ENCODE results near the gene RBP5.
A peak's percentile ranks its signal among the peaks of the same experiment; 100 is the strongest.
"Not testable (repeated sequence)": the region's sequence is repeated elsewhere in the genome, so short reads cannot be mapped to it uniquely, and the experiment has no call there.

Gene RBP5

DNA sequence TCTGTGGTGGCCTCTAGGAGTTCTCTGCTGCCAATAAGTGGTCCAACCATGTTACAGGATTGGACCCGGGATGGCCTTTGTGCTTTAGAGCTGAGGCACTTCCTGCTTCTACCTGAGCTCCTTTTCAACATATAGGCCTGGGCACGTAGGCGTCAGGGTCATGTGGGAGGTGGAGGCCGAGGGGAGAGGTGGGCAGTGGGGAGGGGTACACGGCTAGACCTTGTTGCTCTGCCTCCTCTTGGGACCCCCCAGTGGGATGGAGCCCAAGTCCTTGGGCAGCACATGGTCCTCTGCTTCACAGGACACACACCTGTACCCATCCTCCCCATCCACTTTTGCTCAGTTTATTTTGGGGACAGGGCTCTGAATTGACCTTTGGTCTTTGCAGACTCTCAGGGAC, 7.4 kb downstream of the RBP5 start:
- no peak for DNase-seq

DNA sequence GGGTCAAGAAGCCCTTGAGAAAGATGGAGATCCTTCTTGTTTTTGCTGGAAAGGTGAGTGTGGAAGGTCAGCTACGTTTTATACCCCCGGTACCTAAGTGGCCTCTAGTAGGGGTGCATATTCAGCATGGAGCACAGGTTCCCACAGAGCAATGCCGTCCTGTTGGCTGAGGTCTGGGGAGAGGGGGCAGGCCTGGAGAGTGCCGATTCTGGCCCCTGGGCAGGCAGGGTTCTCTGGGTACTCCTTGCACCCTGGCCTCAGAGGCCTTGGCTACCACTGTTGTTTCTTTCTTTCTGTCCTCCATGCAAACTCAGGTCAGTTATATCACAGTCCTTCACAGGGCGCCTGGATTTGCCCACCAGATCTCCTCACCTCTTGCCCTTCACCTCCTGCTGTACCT, 8.5 kb downstream of the RBP5 start:
- no peak for DNase-seq

DNA sequence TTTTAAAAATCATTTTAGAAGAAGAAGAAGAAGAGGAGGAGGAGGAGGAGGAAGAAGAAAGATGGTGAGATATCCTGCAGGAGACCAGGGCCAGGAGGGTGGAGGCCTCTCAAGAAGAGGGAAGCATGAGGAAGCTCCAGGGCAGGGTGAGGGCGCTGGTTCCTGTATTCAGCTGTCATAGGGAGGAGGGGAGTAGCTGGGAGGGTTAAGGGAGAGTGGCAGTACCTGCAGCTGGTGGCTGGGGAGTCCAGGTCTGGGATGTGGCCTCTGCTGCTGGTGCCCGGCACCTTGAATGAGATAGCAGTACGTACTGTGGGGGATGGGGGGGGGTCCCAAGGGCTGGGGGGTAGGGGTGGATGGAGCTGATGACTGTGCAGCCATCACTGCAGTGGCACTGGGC, 9.8 kb downstream of the RBP5 start:
- no peak for DNase-seq

DNA sequence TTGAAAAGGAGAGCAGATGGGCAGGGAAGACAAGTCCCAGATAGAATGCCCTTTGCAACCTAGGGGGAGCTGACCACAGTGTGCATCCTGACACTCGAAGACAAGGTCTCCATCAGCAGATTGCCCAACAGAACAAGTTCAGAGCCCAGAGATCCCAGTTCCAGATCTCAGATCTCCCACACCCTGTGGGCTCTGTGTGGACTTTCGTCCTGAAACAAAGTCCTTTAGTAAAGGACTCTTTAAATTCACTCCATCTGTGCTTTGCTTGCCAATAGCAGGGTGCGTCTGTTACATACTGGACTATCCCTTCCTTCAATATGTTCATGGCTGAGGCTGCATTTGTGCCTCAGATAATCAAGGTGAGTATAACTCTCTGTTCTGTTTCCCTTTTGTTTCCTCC, 11.0 kb downstream of the RBP5 start:
- no peak for DNase-seq

DNA sequence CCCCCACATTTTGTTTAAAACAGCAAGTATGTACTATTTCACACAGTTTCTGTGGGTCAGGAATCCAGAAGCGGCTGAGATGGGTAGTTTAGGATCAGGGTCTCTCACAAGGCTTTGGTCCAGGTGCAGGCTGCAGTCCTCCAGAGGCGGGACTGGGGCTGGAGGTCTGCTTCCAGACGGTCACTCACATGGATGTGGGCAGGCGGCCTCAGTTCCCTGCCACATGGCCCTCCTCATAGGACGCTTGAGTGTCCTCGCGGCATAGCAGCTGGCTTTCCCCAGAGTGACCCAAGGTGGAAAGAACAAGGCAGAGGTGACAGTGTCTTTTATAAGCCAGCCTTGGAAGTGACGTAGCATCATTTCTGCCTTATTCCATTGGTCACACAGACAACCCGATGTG, 11.8 kb downstream of the RBP5 start:
- DNase-seq: no peak

DNA sequence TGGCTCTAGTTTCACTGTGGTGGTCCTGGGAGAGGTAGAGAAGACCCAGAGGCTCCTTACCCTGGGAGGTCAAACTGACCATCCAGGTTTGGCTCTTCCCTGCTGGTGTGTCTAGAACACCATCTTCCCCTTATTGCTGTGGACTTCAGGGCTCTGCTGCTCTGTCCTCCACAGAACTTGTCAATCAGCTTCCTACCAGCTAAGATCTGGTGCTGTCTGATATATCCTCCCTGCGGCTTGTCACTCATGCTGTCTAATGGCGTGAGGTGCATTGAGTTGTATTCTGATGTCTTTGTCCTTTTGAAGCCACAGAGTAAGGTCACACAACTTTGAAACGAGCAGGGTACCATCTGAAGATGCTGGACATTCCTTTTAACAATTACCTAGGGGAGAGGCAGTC, 12.5 kb downstream of the RBP5 start:
- no peak for DNase-seq

DNA sequence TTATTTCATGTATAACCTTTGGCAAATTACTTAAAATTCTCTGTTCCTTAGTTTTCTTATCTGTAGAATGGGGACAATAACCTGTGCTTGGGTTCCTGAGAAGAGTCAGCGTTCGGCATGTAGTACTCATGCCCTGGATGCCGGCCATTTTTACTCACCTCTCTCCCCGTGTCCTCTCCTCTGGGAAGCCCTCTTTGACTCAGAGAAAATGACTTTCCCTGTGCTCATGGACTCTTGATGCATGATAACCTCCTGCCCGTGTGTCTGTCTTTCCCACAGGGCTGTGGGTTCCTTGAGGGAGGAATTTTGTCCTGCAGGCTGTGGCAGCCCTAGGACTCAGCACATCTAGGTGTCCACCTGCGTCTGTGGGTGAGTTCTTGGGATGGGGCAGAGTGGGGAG, 13.8 kb downstream of the RBP5 start:
- DNase-seq: no peak

DNA sequence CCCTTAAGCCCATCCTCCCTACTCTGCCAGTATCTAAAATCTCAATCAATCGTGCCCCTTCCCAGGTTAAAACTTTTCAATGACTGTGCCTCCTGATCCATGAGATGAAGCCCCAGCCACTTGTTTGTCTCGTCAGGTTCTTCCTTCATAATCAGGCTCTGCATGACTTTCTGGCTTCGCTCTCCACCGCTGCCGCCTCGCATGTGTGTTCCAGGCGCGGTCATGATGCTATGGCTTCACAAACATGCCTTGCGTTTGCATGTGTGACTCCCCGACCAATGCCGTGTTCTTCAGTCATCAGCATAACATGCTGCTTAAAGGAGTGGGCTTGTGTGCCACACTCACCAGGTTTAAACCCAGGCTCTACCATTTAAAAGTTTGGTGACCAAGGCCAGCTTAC, 14.7 kb downstream of the RBP5 start:
- DNase-seq: no peak

DNA sequence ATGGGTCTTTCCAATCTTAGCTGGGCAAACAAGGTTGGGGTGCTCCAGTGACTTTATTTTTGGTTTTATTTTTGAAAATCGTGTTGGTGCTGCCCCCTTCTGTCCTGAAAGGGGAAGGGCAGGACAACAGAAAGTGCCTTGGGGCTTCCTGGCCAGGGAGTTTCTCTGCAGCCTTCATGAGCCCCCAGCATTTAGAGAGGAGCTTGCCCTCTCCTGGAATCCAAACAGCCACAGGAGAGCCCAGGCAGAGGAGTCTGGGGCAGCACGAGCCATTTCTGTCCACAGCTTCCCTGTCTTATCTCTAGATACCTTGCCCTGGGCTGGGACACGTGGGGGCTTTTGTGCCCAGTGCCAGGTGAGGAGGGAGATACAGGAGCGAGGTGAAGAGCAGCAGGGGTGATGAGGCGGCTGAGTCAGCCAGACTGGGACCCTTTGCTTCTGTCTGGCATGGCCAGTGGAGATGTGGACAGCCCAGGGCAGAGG, 15.3 kb downstream of the RBP5 start:
- DNase-seq: peak; percentile 68

DNA sequence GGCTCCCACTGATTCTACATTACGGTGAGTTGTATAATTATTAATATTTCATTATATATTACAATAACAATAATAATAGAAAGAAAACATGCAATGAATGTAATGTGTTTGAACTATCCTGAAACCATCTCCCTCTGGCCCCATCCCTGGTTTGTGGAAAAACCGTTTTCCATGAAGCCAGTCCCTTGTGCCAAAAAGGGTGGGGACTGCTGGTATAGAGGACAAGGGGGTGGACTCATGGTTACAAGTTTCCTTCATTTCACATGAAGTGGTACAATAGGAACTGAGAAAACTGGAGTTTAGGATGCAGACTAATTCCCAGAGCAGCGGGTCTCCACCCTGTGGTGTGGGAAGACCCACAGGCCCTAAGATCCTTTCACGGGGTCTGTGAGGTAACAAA, 16.6 kb downstream of the RBP5 start:
- DNase-seq: no peak

DNA sequence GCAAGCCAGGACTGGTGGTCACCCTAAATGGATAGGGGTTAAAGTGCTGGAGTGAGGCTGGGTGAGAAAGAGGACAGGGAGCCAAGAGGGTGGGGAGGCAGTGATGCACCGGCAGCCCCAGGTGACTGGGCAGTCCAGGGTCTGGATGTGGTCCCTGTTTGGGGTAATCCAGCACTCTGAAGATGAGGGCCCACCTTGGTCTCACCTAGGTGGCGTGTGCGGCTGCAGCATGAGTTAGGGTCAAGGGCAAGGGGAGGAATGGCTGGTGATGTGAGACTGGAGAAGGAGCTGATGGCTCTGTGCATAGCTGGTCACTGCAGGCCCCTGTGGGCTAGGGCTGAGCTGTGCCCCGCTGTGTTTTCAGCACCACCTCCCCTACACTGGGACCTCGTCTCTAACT, 18.0 kb downstream of the RBP5 start:
- no peak for DNase-seq

DNA sequence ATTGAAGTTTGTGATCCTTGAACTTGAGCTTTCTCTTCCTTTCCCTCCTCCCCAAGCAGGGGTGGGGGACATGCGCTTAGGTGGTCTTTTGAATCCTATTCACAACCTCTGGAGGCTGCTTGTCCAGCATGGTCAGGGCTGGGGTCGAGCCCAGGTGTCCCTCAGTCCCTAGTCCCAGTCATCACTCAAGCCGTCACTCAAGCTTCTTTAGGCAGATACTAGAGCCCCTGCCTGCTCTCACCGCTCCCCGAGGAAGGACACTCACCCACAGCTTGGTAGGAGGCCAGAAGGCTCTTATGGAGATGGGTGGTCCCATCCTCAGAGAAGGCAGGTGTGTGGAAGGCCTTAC, 19.1 kb downstream of the RBP5 start:
- no peak for DNase-seq

DNA sequence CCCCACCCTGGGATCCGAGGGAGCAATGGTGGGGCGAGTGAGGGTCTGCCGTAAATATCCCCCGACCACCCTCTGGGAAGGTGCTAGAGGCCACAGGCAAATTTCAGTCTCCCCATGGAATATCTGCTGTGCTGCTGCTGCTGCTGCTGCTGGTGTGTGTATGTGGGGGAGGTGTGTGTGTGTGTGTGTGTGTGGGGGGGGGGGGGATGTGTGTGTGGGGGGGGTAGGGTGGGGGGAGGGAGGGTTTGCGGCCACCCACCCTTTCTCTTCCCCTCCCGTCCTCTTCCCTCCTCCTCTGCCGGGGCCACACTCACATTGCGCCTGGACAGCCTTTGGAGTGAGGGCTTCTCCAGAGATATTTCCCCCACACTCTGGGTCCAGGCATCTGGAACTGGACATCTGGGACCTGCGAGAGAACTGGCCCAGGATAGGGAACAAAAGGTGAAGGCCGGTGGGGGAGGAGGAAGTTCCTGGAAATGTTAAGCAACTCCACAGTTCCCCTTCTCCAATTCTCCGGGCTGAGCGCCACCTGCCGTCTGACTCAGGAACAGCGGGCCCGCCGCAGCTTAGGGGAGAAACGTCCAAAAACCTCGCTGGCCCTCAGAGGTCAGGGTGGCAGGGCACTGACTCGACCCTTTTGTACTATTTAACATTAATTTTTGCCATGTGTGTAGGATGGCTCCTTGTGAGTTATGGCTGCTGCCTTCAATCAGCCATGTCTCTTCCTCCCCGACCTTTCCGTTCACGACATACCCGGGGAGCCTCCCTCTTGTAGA, 19.7 kb downstream of the RBP5 start, which contains the start of gene C1RL:
C1RL (minus strand) TSS at position 419 of the 776 bp plus-strand sequence; CDS start at position 385, 34 bp downstream.
- DNase-seq: peak; percentile 93

DNA sequence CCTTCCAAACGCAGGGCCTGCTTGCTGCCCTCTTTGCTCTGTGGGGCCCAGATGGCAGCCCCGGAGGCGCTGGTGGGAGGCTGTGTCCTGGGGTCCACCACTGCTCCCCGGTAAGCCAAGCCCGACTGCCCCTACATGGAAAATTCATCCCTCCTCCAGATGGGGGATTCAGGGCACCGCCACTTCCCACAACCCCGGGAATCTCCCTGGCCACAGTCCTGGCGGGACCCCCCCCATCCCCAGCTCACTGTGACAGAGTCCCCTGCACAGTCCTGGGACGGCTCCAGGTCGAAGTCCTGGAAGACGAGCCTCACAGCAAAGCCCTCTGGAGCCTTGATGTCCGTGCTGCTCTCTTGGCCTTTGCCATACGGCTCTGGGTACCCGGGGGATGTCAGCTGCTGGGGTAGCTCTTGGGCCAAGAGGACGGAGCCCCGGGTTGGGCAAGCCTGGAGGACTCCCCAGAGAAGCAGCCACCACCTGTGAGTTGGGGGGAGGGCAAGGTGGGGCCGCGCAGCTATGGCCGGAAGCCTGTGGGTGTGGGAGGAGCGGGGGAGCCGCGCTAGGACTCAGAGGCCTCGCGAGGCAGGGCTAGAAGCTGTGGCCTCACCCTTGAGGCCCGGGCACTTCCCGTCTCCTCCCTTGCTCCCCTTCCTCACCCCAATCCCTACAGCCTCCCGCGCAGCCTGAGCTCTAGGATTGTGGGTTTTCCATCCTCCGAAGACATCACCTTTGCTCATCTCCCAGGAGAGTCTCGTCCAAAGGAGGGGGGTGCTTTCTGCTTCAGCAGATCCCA, 20.5 kb downstream of the RBP5 start:
- DNase-seq: peak; percentile 78

DNA sequence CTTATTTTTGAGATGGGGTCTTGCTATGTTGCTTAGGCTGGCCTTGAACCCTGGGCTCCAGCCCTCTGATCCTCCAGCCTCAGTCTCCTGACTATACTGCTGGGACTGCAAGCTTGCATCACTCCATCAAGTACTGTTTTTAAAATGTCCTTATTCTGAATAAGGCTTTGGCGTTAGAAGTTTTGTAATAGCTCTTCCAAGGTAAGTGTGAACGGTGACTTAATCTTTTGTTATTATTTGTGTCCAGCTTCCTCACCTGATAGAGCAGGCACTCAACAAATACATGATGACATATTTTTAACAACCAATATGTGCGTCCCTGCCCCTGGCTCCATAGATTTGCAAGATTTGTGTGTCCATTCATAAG, 21.1 kb downstream of the RBP5 start:
- DNase-seq: peak; percentile 25

DNA sequence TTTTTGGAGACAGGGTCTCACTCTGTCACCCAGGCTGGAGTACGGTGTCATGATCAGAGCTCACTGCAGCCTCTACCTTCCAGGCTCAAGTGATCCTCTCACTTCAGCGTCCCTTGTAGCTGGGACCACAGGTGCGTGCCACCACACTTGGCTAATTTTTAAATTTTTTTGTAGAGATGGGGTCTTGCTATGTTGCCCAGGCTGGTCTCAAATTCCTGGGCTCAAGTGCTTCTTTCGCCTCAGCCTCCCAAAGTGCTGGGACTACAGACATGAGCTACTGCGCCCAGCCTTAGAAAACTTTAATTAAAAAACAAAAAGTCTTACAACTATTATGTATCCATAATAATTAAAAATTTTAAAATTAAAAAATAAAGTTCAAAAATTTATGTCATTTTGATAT, 21.5 kb downstream of the RBP5 start:
- not testable (repeated sequence) for DNase-seq

DNA sequence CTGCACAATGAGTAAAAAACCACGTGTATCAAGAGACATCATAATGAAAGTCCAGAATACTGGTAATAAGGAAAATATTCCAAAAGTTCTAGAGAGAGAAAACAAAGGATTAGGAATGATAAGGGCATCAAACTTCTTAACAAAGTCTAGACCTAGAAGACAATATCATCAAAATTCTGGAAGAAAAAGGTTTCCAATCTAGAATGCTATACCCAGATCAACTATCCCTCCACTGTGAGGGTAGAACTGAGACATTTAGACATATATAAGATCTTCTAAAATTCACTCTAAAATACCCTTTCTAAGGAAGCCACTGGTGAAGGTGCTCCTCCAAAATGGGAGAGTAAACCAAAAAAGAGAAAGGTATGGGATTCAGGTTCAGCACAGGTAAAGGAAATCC, 22.6 kb downstream of the RBP5 start:
- no peak for DNase-seq

DNA sequence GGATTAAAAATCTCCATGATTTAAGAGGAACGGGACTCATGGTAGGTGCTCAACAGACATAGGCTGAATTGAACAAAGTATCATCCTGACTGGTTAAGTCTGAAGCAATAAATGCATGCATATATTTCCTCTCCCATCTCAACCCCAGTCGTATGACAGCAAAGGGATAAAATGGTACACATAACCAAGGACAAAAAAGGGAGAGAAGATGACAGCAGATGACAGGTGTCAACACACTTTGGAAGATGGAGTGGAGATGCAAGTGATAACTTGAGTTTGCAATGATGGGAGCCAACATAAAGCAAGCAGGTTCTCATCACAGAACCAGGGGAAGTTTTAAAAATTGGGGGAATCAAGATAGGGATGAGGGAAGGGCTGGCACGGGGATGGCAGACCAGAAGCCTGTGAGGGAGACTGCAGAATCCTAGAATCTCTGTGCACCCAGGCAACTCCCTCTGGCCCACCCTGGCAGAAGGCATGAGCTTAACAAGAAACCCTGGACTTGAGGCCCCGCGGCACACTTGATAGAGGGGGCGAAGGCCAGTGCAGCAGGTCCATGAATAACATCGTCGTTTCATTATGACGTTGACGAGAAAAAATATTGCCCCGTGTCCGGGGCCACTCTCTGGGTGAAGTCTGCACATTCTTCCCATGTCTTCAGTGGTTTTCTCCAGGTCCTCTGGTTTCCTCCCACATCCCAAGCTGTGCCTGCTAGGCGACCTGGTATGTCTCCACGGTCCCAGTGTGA, 24.7 kb downstream of the RBP5 start:
- no peak for DNase-seq

DNA sequence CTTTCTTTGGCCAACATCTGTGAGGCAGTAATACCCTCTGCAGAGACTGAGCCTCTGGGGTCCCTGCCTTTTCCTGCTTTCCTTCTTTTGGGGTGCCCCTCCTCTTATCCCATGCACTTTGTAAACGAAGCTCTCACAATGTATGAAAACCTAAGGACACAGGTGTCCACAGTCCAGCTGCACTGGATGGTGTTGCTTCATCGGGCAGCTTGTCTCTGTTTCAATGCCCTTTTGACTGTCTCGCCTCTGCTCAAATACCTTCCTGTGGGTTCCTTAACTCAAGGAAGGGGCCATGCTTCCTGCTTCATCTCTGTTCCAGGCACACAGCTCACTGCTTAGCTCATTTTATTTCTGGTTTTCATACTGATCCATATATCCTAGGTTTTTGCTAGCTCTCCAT, 26.1 kb downstream of the RBP5 start:
- no peak for DNase-seq

DNA sequence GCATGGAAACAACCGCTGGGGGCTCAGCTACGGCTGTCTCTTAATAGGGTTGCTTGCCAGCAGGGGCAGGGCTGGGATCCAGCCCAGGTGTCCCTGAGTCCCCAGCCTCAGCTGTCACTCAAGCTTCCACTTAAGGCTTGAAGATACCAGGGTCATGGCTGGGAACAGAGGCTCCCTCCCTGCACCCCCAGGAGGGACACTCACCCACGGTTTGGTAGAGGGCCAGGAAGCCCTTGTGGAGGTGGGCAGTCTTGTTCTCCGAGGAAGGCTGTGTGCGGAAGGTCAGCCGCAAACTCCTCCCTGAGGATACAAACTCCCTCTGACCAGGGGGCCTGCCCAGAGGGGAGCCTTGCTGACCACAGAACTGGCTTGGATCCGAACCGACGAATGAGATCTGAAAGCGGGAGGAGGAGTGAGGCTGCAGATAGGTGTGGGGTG, 27.0 kb downstream of the RBP5 start:
- no peak for DNase-seq

DNA sequence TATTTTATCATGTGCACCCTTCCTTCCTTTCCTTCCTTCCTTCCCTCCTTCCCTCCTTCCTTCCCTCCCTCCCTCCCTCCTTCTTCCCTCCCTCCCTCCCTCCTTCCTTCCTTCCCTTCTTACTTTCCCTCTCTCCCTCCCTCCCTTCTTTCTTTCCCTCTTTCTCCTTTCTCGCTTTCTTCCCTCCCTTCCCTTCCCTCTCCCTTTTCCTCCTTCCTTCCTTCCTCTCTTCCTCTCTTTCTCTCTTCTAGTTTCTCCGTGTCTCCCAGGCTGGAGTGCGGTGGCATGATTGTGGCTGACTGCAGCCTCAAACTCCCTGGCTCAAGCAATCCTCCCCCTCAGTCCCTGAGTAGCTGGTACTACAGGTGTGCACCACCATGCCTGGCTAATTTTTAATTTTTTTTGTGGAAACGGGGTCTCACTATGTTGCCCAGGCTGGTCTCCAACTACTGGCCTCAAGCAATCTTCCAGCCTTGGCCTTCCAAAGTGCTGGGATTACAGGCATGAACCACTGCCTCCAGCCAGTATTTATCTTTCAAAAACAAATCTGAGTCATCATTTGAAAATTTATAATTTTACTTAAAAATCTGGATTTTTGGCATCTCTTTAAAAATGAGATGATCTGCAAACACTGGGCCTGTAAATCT, 27.5 kb downstream of the RBP5 start:
- no peak for DNase-seq

DNA sequence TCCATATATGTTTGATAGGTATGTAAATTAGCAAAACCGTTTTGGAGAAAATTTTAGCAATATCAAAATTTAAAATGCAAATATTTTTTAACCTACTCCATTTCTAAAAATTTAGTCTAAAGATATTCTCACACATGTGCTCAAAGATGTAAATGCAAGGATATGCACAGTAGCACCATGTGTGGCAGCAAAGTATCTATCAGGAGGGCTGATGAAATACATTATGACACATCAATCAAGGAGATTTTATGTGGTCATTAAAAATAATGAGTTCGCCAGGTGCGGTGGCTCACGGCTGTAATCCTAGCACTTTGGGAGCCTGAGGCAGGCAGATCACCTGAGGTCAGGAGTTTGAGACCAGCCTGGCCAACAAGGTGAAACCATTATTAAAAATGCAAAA, 28.4 kb downstream of the RBP5 start:
- no peak for DNase-seq

Measured in eye (tissue), 1 donor.